HepG2 (cell line): ENCODE results near the gene PARD3. TPM values are rescaled to one million over a fixed set of nuclear protein-coding genes. Genes with fewer than 3 reads are reported as not detected.
A peak's percentile ranks its signal among the peaks of the same experiment; 100 is the strongest.

Experiments
- BORCS8-MEF2B ChIP-seq: sonication (generic); formaldehyde crosslinking; IDR thresholded peaks from 2 replicates; pipeline ENCODE4 v1.8.0; 2022; ENCODE audit warnings: mild to moderate bottlenecking, missing genetic modification reagents
- CBX1 ChIP-seq: IDR thresholded peaks from one replicate; pipeline ENCODE4 v1.6.1; 2016; ENCODE audit warnings: antibody characterized with exemption, low read depth
- JUNB ChIP-seq: sonication (generic); formaldehyde crosslinking; IDR thresholded peaks from 2 replicates; pipeline ENCODE4 v1.8.0; 2022; ENCODE audit warnings: missing genetic modification reagents, mild to moderate bottlenecking, borderline replicate concordance
- NCOA2 ChIP-seq: sonication (generic); formaldehyde crosslinking; IDR thresholded peaks from 2 replicates; pipeline ENCODE4 v1.8.0; 2022; ENCODE audit warnings: inconsistent platforms
- NFATC3 ChIP-seq: sonication (generic); formaldehyde crosslinking; IDR thresholded peaks from 2 replicates; pipeline ENCODE4 v1.5.1; 2020; ENCODE audit warnings: mild to moderate bottlenecking, missing genetic modification reagents
- PAWR ChIP-seq: sonication (generic); formaldehyde crosslinking; IDR thresholded peaks from 2 replicates; pipeline ENCODE4 v1.4.0; 2020; ENCODE audit warnings: missing genetic modification reagents, mild to moderate bottlenecking, borderline replicate concordance
- REXO4 ChIP-seq: sonication (generic); formaldehyde crosslinking; IDR thresholded peaks from 2 replicates; pipeline ENCODE4 v1.8.0; 2022; ENCODE audit warnings: missing genetic modification reagents, mild to moderate bottlenecking, borderline replicate concordance
- SMAD1 ChIP-seq: sonication (generic); formaldehyde crosslinking; IDR thresholded peaks from 2 replicates; pipeline ENCODE4 v1.4.0; 2020; ENCODE audit warnings: missing genetic modification reagents, low read depth, mild to moderate bottlenecking, borderline replicate concordance
- SOX5 ChIP-seq: IDR thresholded peaks from 2 replicates; pipeline ENCODE4 v1.6.1; 2016; ENCODE audit warnings: borderline replicate concordance
- TARDBP ChIP-seq: sonication (generic); formaldehyde crosslinking; IDR thresholded peaks from 2 replicates; pipeline ENCODE4 v1.8.0; 2022; ENCODE audit warnings: mild to moderate bottlenecking, missing genetic modification reagents
- XRCC5 ChIP-seq: fragments of 200-400 bp; formaldehyde crosslinking; optimal IDR thresholded peaks from 2 replicates; pipeline ENCODE3; 2017; ENCODE audit warnings: mild to moderate bottlenecking, low read length
- ZMAT3 ChIP-seq: sonication (generic); formaldehyde crosslinking; conservative IDR thresholded peaks from 2 replicates; pipeline ENCODE4 v1.7.0; 2021; ENCODE audit warnings: missing genetic modification reagents
- ZNF543 ChIP-seq: sonication (generic); formaldehyde crosslinking; IDR thresholded peaks from 2 replicates; pipeline ENCODE4 v1.4.0; 2020; ENCODE audit warnings: mild to moderate bottlenecking, missing genetic modification reagents
- ZNF644 ChIP-seq: IDR thresholded peaks from 2 replicates; pipeline ENCODE4 v1.6.1; 2016; ENCODE audit warnings: low read depth
- ZNF839 ChIP-seq: sonication (generic); formaldehyde crosslinking; IDR thresholded peaks from 2 replicates; pipeline ENCODE4 v1.4.0; 2020; ENCODE audit warnings: missing genetic modification reagents, mild to moderate bottlenecking, borderline replicate concordance
- ZNF850 ChIP-seq: sonication (generic); formaldehyde crosslinking; conservative IDR thresholded peaks from 2 replicates; pipeline ENCODE4 v1.9.0; 2021; ENCODE audit warnings: mild to moderate bottlenecking, missing genetic modification reagents
- ZNF891 ChIP-seq: sonication (generic); formaldehyde crosslinking; IDR thresholded peaks from 2 replicates; pipeline ENCODE4 v1.5.0; 2020; ENCODE audit warnings: mild to moderate bottlenecking, missing genetic modification reagents
- ZSCAN20 ChIP-seq: sonication (generic); formaldehyde crosslinking; IDR thresholded peaks from 2 replicates; pipeline ENCODE4 v1.4.0; 2020; ENCODE audit warnings: missing genetic modification reagents, mild to moderate bottlenecking, borderline replicate concordance
- polyA plus RNA-seq, 8 experiments: library from polyadenylated mRNA; depleted of rRNA in 3 of 8; stranded (reverse) in 7 of 8; unstranded in 1 of 8; fragments of >200 nt; fragmentation: Illumina TruSeq in 4 of 8; extraction: Trizol in 4 of 8; gene quantifications; 2 replicates each; pipeline versions ENCODE4 v1.2.1 to v1.2.3, GENCODE V29; 2011 to 2016; ENCODE audit warnings: low read depth in 4 of 8, missing spikeins in 1 of 8, mixed read lengths in 1 of 8; ENCODE audit not compliant: insufficient read depth in 1 of 8
- total RNA-seq, 5 experiments: library from RNA; depleted of rRNA; stranded (reverse); fragments of >200 nt; fragmentation: Illumina TruSeq; extraction: Trizol; gene quantifications; 2 replicates each; pipeline ENCODE4 v1.2.3, GENCODE V29; 2016; ENCODE audit warnings: low read depth in 1 of 5
- TF ChIP-seq, protein P1 (sequence below): sonication (generic); formaldehyde crosslinking; IDR thresholded peaks from 2 replicates; pipeline ENCODE4 v1.4.0; 2020; ENCODE audit warnings: missing genetic modification reagents
- TF ChIP-seq, protein P2 (sequence below): sonication (generic); formaldehyde crosslinking; IDR thresholded peaks from 2 replicates; pipeline ENCODE4 v1.4.0; 2020; ENCODE audit warnings: missing genetic modification reagents
- TF ChIP-seq, protein P3 (sequence below): sonication (generic); formaldehyde crosslinking; IDR thresholded peaks from 2 replicates; pipeline ENCODE4 v1.4.0; 2020; ENCODE audit warnings: missing genetic modification reagents, borderline replicate concordance
- TF ChIP-seq, protein P4 (sequence below): sonication (generic); formaldehyde crosslinking; IDR thresholded peaks from 2 replicates; pipeline ENCODE4 v1.4.0; 2020; ENCODE audit warnings: missing genetic modification reagents

Gene PARD3
- total and polyA plus RNA-seq, 2 of the 13 experiments (the other 11 are each of a cell fraction or from before 2014, with no cell fraction given): 40.9 to 60.0 TPM

DNA sequence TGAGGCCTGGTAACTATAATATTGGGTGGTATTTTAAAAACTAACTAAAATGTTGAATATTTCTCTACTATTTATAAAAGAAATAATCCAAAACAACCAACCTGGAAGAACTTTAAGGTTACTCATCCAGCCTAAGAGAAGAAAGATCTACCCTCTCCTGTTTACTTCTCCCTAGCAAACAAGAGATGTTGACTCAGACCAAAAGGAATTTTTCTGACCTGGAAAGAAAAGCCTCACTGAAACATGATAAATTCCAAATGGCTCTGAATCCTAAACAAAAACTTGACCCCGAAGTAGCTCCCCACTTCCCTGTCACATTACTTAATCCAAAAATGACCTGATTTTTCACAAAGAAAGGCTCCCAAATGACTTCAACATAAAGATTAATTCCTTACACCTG lies 101.2 kb downstream of the PARD3 start (continued):
- TF ChIP-seq, protein P1, sequence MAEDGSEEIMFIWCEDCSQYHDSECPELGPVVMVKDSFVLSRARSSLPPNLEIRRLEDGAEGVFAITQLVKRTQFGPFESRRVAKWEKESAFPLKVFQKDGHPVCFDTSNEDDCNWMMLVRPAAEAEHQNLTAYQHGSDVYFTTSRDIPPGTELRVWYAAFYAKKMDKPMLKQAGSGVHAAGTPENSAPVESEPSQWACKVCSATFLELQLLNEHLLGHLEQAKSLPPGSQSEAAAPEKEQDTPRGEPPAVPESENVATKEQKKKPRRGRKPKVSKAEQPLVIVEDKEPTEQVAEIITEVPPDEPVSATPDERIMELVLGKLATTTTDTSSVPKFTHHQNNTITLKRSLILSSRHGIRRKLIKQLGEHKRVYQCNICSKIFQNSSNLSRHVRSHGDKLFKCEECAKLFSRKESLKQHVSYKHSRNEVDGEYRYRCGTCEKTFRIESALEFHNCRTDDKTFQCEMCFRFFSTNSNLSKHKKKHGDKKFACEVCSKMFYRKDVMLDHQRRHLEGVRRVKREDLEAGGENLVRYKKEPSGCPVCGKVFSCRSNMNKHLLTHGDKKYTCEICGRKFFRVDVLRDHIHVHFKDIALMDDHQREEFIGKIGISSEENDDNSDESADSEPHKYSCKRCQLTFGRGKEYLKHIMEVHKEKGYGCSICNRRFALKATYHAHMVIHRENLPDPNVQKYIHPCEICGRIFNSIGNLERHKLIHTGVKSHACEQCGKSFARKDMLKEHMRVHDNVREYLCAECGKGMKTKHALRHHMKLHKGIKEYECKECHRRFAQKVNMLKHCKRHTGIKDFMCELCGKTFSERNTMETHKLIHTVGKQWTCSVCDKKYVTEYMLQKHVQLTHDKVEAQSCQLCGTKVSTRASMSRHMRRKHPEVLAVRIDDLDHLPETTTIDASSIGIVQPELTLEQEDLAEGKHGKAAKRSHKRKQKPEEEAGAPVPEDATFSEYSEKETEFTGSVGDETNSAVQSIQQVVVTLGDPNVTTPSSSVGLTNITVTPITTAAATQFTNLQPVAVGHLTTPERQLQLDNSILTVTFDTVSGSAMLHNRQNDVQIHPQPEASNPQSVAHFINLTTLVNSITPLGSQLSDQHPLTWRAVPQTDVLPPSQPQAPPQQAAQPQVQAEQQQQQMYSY (CRISPR knock-in tag): no peak
- TF ChIP-seq ZNF891 (CRISPR knock-in tag) (no peak), TARDBP (CRISPR knock-in tag) (no peak), JUNB (CRISPR knock-in tag) (no peak), SOX5 (CRISPR knock-in tag) (peak; percentile 51; the same call in 1 of the 2 replicates), PAWR (CRISPR knock-in tag) (no peak), REXO4 (CRISPR knock-in tag) (no peak), NFATC3 (CRISPR knock-in tag) (no peak), ZSCAN20 (CRISPR knock-in tag) (no peak), CBX1 (no peak), NCOA2 (CRISPR knock-in tag) (peak; percentile 57; the same call in 1 of the 2 replicates), BORCS8-MEF2B (CRISPR knock-in tag) (no peak), ZNF850 (CRISPR knock-in tag) (no peak), ZNF644 (CRISPR knock-in tag) (no peak), XRCC5 (no peak), ZNF543 (no peak), ZMAT3 (CRISPR knock-in tag) (no peak), ZNF839 (CRISPR knock-in tag) (no peak), SMAD1 (CRISPR knock-in tag) (no peak)
- TF ChIP-seq, protein P2, sequence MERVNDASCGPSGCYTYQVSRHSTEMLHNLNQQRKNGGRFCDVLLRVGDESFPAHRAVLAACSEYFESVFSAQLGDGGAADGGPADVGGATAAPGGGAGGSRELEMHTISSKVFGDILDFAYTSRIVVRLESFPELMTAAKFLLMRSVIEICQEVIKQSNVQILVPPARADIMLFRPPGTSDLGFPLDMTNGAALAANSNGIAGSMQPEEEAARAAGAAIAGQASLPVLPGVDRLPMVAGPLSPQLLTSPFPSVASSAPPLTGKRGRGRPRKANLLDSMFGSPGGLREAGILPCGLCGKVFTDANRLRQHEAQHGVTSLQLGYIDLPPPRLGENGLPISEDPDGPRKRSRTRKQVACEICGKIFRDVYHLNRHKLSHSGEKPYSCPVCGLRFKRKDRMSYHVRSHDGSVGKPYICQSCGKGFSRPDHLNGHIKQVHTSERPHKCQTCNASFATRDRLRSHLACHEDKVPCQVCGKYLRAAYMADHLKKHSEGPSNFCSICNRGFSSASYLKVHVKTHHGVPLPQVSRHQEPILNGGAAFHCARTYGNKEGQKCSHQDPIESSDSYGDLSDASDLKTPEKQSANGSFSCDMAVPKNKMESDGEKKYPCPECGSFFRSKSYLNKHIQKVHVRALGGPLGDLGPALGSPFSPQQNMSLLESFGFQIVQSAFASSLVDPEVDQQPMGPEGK (CRISPR knock-in tag): no peak
- TF ChIP-seq, protein P3, sequence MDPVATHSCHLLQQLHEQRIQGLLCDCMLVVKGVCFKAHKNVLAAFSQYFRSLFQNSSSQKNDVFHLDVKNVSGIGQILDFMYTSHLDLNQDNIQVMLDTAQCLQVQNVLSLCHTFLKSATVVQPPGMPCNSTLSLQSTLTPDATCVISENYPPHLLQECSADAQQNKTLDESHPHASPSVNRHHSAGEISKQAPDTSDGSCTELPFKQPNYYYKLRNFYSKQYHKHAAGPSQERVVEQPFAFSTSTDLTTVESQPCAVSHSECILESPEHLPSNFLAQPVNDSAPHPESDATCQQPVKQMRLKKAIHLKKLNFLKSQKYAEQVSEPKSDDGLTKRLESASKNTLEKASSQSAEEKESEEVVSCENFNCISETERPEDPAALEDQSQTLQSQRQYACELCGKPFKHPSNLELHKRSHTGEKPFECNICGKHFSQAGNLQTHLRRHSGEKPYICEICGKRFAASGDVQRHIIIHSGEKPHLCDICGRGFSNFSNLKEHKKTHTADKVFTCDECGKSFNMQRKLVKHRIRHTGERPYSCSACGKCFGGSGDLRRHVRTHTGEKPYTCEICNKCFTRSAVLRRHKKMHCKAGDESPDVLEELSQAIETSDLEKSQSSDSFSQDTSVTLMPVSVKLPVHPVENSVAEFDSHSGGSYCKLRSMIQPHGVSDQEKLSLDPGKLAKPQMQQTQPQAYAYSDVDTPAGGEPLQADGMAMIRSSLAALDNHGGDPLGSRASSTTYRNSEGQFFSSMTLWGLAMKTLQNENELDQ: no peak
- TF ChIP-seq, protein P4, sequence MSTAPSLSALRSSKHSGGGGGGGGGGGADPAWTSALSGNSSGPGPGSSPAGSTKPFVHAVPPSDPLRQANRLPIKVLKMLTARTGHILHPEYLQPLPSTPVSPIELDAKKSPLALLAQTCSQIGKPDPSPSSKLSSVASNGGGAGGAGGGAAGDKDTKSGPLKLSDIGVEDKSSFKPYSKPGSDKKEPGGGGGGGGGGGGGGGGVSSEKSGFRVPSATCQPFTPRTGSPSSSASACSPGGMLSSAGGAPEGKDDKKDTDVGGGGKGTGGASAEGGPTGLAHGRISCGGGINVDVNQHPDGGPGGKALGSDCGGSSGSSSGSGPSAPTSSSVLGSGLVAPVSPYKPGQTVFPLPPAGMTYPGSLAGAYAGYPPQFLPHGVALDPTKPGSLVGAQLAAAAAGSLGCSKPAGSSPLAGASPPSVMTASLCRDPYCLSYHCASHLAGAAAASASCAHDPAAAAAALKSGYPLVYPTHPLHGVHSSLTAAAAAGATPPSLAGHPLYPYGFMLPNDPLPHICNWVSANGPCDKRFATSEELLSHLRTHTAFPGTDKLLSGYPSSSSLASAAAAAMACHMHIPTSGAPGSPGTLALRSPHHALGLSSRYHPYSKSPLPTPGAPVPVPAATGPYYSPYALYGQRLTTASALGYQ: 0 out of 2 replicates have a peak, but pooled peaks have one; percentile 26
